LNCAP (cell line): ENCODE measurements around the gene AP2A2.

Experiments used
- TF ChIP-seq, protein P1 (sequence below): fragments of 450-650 bp; IDR thresholded peaks from 2 replicates; pipeline ENCODE4 v1.5.1; 2017; ENCODE audit warnings: mild to moderate bottlenecking

AP2A2 gene

DNA sequence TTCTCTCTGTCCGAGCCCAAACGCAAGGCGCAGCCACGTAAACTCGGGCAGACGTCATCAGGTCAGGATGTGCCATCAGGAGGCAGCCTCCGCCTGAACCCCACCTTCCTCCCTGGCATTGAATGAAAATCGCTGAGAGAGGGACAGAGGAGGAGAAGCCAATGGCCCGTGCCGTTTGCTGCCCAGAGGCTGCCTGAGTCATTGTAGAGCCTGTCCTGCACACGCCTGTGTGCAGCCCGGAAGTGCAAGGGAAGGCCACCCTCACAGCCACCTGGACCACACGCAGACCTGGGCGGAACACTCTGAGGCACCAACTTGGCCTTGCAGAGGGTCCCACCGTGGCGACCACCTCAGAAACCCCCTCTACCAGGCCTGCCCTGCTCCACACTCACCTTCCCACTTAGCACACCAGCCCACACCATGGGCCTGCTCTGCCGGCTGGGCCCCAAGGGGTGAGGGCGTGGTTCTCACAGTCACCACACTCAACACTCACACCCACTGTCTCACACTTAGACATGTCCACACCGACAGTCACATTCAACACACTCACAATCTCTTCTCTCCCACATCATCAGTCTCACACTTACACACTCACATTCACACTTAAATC is 24.1 kb upstream of the AP2A2 start:
- TF ChIP-seq, protein P1, sequence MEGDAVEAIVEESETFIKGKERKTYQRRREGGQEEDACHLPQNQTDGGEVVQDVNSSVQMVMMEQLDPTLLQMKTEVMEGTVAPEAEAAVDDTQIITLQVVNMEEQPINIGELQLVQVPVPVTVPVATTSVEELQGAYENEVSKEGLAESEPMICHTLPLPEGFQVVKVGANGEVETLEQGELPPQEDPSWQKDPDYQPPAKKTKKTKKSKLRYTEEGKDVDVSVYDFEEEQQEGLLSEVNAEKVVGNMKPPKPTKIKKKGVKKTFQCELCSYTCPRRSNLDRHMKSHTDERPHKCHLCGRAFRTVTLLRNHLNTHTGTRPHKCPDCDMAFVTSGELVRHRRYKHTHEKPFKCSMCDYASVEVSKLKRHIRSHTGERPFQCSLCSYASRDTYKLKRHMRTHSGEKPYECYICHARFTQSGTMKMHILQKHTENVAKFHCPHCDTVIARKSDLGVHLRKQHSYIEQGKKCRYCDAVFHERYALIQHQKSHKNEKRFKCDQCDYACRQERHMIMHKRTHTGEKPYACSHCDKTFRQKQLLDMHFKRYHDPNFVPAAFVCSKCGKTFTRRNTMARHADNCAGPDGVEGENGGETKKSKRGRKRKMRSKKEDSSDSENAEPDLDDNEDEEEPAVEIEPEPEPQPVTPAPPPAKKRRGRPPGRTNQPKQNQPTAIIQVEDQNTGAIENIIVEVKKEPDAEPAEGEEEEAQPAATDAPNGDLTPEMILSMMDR: no peak

DNA sequence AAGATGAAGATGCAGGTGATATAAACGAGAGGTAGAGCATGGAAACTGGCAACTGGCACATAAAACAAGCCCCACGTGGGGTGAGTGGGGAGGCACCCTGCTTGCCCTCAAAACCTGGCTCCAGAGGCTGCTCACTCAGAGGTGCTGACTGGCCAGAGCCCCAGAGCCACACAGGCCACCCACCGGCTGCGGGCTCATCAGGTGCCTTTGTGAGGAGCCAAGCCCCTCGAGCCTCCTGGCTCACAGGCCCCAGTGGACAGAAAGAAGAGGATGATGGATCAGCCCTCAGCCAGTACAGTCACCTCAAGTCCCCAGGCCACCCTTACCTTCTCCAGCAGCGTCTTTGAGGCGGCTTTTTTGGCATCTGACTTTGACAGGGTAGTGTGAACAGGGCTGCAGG is 21.3 kb upstream of the AP2A2 start:
- TF ChIP-seq, protein P1: no peak

- TF ChIP-seq, protein P1: no peak
These were observed 19.7 kb upstream of the AP2A2 start for GRCh38 chr11:905952-906351.

GRCh38 chr11:907668-908067 is 18.0 kb upstream of the AP2A2 start:
- TF ChIP-seq, protein P1: no peak

DNA sequence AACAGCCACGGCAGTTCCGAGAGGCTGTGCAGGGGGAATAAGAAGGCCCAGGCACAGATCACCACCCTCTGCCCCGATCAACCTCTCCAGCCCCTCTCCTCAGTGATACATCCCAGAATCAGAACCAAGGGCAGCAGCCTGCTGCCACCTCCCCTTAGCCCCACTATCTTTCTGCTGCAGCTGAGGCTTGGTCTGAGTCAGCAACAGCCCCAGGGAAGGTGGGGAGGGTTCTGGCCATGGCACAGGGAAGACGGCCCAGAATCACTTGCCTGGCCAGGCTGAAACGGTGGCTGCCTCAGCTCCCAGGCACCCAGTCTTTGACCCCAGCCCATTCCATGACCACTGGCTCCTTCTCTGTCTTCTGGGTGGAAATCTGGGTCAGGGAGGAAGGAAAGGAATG is 17.4 kb upstream of the AP2A2 start:
- TF ChIP-seq, protein P1: no peak

DNA sequence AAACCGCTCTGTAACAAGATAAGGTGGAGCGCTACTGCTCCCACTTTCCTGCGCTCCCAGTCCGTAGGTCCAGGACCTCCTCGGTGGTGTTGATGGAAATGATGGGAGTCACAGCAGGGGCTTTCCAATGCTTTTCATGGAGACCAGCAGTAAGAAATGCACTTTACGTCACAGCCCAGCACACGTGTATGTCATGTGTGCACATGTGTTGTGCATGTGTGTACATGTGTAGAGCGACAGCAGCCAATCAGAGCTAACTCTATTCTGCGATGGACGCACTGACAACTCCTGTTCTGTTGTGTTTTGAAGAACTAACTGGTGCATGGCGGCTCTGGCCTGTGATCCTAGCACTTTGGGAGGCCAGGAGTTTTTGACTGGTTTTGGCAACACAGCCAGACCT is 16.3 kb upstream of the AP2A2 start:
- TF ChIP-seq, protein P1: no peak

- TF ChIP-seq, protein P1: no peak
These were observed 15.6 kb upstream of the AP2A2 start for GRCh38 chr11:910044-910588.

GRCh38 chr11:910589-911030 is 15.1 kb upstream of the AP2A2 start, which contains the start of gene CHID1:
CHID1 (minus strand) TSS chr11:910810; CDS start chr11:904816, 5,994 bp downstream.
- TF ChIP-seq, protein P1: no peak
